ENCODE results near the gene LRPAP1.
A peak's percentile ranks its signal among the peaks of the same experiment; 100 is the strongest.
"Not testable (repeated sequence)": the region's sequence is repeated elsewhere in the genome, so short reads cannot be mapped to it uniquely, and the experiment has no call there.

LRPAP1 gene

DNA sequence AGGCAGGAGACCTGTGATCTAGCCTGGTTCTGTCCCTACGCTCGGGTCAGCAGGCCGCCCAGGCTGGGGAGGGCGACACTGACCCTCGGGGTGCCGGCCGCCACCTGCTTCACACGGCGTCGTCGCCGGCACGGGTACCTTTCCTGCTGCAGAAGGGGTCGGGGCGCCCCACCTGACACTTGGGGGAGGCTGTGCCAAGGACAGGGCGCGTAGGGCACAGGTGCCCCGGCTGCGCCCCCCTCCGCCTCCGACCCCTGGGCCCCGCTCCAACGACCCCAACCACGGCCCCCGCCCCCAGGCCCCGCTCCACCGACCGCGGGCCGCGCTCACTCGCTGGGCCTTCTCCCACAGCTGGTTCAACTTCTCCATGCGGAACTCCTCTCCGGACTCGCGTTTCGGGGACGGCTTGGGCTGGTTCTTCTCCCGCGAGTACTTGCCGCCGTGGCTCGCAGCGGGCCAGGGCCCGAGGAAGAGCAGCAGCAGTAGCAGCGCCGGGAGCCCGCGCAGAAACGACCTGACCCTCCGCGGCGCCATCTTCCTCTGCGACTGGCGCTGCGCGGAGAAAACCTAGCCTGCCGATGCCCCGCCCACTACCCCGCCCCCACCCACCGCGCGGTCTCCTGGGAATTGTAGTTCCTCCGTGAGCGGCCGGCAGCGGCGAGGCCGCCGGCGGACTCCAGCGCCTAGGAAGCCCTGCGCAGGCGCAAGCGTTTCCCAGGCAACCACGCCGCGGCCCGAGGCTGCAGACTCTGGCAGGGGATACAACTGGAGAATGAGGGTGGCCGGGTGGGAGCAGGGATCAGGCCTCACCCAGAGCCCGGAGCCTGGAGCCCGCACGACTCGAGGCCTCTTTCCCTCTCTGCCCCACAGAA is at the start of gene LRPAP1:
Gene LRPAP1 (minus strand): TSS at position 544 of the 872 bp plus-strand sequence. CDS start 10 bp downstream, at position 534.
- peak; percentile 81 for DNase-seq (ENCODE audit: low read depth)

GRCh38 chr4:3581334-3582090 is 49.3 kb upstream of the LRPAP1 start:
- DNase-seq (ENCODE audit: low read depth), result not testable (repeated sequence)

GRCh38 chr4:3580859-3581258 is 48.6 kb upstream of the LRPAP1 start:
- not testable (repeated sequence) for DNase-seq (ENCODE audit: low read depth)

GRCh38 chr4:3578527-3579144 is 46.4 kb upstream of the LRPAP1 start:
- not testable (repeated sequence) for DNase-seq (ENCODE audit: low read depth)

- DNase-seq (ENCODE audit: low read depth), result not testable (repeated sequence)
These were observed 45.8 kb upstream of the LRPAP1 start for GRCh38 chr4:3578052-3578451.

GRCh38 chr4:3577208-3577892 is 45.1 kb upstream of the LRPAP1 start:
- not testable (repeated sequence) for DNase-seq (ENCODE audit: low read depth)

DNA sequence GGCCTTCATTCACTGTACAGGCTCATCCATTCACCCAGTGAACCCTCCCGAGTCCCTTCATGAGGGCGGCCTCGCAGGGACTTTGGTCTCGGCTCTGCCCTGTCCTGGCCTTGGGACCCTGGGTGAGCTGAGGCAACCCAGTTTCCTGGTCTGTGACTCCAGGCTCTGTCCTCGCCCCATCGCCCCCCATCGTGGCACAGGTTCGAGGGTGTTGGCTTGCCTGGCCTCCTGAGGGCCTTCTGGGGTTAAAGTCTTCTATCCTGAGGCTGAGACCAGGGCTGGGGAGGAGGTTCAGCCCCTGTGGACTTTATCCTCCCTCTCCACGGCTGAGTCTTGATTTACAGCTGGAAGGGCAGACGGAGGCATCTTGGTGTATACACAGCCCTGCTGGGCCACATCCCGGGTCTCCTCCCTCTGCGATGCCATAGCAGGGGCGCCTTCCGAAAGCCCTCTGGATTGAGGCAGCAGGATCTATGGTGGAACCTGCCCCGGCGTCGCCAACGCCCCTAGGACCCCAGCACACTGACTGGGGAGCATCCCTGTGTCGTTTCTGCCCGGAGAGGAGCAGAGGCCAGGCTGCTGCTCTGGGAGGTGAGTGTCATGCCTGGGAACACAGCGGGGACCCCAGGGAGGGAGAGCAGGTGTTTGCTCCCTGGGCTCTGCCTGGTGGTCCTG is 44.4 kb upstream of the LRPAP1 start:
- DNase-seq (ENCODE audit: low read depth), result not testable (repeated sequence)

GRCh38 chr4:3575426-3576369 is 43.5 kb upstream of the LRPAP1 start:
- DNase-seq (ENCODE audit: low read depth), result not testable (repeated sequence)

GRCh38 chr4:3574865-3575264 is 42.6 kb upstream of the LRPAP1 start:
- not testable (repeated sequence) for DNase-seq (ENCODE audit: low read depth)

- not testable (repeated sequence) for DNase-seq (ENCODE audit: low read depth)
These were observed 42.1 kb upstream of the LRPAP1 start for GRCh38 chr4:3574346-3574745.

DNA sequence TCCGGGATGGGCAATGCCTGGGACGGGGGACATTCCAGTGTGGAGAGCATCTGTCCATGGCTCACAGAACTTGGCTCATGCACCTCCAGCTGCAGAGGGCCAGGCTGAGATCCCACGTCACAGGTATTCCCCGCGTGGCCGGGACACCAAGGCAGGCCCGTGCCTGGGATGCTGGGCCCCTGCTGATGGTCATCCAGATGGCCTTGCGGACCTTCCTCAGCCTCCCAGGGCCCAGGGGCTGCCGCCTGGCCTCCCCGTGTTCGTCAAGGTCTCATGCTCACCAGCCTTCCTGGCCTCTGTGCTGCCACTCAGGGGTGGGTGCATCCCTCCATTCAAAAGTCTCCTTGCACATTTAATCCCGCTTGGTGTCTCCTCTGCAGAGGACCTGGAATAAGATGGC is 40.9 kb upstream of the LRPAP1 start:
- DNase-seq (ENCODE audit: low read depth), result no peak

DNA sequence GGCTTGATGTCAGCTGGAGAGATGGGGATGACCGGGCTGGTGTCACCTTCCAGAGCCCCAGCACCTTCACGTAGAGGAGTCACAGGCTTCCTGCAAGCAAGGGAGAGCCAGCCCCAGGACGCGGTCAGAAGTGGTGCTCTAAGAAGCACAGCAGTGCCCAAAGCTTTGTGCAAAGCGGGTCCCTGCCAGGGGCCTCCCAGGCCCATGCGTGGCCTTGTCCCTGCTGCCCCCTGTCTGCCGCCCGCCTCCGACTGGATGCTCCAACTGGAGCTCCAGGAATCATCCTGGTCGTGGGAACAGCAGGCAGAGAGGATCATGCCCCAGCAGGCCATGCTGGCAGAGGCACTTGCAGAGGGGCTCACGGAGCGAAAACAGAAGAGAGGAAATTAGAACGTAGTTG is 40.1 kb upstream of the LRPAP1 start:
- DNase-seq (ENCODE audit: low read depth), result no peak

DNA sequence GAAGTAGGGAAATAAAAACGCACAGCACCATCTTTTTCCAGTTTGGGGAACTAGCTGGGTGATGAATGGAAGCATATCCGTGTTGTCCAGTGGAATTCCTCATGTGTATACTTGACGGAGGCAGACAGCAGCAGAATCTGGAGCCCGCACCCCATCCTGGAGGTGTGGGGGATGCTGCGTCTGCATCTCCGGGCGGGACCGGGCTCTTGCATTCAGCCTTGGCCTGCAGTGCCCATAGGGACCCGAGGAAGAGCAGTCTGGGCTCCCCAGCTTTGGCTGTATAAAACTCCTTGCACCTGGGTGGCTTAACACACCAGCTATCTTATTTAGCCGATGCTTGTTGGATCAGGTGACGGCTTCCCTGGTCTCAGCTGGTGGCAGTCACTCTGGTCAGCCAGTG is 39.7 kb upstream of the LRPAP1 start:
- DNase-seq (ENCODE audit: low read depth), result no peak

DNA sequence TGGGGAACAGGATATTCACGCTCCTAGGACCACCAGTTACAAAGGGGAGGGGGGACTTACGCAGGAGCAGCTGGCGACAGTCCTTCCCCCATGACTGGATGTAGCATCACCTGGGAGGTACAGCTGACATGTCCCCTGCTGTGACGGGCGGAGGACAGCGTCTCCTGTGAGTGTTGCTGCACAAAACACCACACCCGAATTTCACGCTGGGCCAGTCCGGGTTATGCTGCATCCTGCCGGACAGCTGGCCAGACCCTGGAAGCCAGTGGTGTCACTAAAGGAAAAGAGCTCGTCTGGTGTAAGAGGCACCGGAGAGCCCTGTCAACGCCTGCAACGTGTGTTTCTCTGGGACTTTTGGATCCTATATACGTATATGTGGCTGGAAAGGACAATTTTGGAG is 38.7 kb upstream of the LRPAP1 start:
- not testable (repeated sequence) for DNase-seq (ENCODE audit: low read depth)

DNA sequence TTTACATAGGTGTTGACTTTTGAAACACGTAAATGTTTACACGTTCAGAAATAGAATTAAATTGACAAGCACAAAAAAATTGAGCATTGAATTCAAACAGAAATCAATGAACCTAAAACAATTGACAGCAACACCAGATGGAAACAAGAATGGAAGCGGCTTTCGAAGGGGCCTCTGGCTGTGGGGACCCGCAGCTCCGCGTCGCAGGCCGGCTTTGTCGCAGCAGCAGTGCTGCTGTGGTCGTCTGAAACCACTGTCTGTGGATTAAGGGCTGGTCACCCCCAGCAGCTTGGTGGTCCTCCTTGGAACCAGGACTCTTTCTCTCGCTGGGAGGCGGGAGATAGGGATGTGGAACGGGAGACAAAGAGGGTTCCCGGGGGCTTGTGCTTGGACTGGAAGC is 37.4 kb upstream of the LRPAP1 start:
- not testable (repeated sequence) for DNase-seq (ENCODE audit: low read depth)

- not testable (repeated sequence) for DNase-seq (ENCODE audit: low read depth)
These were observed 34.5 kb upstream of the LRPAP1 start for GRCh38 chr4:3566701-3567100.

DNA sequence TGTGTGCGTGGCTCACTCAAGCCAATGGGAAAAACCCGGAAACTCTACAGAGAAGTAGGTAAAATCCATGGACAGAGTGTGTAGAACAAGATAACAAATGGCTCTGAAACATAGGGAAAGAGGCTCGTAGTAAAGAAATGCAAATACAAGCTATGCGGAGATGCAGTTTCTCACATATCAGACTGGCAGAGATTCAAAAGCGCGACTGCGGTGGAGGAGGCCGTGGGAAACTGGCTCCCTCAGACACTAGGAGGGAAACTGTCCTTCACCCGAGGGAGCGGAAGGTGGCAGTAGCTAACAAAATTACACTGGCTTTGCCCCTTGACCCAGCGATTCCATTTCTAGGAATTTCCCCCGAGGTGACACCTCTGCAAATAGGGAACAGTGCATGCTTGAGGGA is 34.1 kb upstream of the LRPAP1 start:
- DNase-seq (ENCODE audit: low read depth), result not testable (repeated sequence)

- not testable (repeated sequence) for DNase-seq (ENCODE audit: low read depth)
These were observed 32.7 kb upstream of the LRPAP1 start for GRCh38 chr4:3564948-3565347.

GRCh38 chr4:3563403-3563802 is 31.2 kb upstream of the LRPAP1 start:
- no peak for DNase-seq (ENCODE audit: low read depth)

DNA sequence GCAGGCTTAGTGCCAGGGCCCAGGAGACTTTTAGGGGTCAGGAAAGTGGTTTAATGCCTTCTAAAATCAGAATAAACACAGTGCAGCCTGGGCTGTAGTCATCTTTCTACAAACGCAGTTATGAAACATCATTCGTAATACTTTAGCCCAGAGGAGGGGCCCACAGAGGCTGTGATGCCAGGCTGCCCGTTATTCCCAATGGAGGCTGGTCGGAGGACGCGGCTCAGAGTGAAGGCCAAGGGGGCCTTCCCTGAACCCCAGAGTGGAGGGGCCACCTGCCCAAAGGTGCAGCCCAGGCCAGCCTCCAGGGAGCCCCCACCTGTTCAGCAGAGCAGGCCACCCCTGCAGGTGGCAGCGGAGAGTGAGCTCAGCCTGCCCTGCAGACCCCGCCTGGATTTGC is 29.9 kb upstream of the LRPAP1 start:
- not testable (repeated sequence) for DNase-seq (ENCODE audit: low read depth)

All from stimulated activated CD8-positive, alpha-beta memory T cell treated with anti-CD3 and anti-CD28 coated beads, Interleukin-12 subunit alpha, Interleukin-12 subunit beta, amount 100 ng/mL, for 4 hours (primary cell).